Measurements from ENCODE around the gene LEF1.

- TF ChIP-seq, protein P1, sequence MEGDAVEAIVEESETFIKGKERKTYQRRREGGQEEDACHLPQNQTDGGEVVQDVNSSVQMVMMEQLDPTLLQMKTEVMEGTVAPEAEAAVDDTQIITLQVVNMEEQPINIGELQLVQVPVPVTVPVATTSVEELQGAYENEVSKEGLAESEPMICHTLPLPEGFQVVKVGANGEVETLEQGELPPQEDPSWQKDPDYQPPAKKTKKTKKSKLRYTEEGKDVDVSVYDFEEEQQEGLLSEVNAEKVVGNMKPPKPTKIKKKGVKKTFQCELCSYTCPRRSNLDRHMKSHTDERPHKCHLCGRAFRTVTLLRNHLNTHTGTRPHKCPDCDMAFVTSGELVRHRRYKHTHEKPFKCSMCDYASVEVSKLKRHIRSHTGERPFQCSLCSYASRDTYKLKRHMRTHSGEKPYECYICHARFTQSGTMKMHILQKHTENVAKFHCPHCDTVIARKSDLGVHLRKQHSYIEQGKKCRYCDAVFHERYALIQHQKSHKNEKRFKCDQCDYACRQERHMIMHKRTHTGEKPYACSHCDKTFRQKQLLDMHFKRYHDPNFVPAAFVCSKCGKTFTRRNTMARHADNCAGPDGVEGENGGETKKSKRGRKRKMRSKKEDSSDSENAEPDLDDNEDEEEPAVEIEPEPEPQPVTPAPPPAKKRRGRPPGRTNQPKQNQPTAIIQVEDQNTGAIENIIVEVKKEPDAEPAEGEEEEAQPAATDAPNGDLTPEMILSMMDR (IDR thresholded peaks at IDR 0.05; ENCODE audit: low read depth, low read length), result no peak
- no peak for TF ChIP-seq POLR2A (IDR thresholded peaks at IDR 0.05; ENCODE audit: extremely low read depth, insufficient read length)
These were observed 20.4 kb downstream of the LEF1 start for GRCh38 chr4:108148316-108148715.

Measured in NB4 (cell line).